CD4-positive, alpha-beta T cell treated with Interleukin-12 subunit alpha and Interleukin-12 subunit beta, for 1 hour (primary cell): ENCODE measurements around the gene TMEM253.

Source experiments
- DNase-seq: peaks from one replicate; pipeline ENCODE4 v3.0.0-alpha.2; 2020

Gene TMEM253

DNA sequence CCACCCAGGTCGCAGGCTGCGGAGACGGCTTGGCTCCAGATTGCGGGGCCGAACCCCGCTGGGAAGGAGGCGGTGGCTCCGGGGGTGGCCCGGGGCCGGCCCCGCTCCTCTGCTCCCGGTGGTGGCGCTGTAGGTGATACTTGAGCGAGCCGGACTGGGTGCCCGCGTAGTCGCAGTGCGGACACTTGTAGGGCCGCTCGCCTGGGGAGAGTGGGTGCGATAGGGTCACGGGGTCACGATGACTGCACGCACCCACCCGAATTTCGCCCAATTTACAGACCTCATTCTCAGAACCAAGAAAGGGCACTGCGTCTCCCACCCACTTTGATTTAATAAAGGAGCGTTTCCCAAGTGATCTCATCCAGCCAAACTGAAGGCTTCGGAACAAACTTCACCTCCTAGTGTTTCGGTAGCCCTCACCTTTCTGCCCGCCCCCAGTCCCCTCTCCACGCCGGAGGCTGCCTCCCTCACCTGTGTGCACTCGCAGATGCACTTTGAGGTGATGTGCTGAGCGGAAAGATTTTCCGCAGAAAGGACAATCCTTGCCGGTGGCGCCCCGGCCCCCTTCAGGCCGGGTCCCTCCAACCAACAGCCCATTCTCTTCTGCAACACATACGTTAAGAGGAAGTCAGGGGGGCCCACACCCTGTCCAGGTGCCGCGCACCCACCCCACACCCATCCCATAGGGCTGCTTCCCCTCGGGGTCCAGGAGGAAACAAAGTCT is 9.8 kb upstream of the TMEM253 start:
- DNase-seq: no peak

DNA sequence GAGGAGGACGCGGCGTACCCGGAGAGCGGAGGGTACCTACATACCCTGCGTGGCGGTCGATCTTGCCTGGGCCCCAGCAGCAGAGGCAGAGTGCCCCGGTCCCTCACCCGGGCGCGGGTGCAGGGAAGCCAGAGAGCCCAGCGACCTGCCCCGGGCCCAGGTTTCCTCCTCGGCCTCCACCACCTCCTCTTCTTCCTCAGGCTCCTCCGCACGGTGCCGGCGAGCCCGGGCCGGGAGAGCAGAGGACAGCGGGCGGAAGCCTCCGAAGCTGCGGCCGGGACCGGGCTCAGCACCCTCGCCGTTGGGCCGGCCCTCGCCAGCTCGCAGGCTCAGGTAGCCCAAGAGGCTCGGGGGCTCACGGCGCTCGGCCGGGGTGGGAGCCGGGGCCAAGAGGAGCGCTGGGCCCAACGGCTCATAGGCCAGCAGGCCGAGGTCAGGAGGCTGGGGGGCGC is 9.0 kb upstream of the TMEM253 start:
- DNase-seq: no peak

DNA sequence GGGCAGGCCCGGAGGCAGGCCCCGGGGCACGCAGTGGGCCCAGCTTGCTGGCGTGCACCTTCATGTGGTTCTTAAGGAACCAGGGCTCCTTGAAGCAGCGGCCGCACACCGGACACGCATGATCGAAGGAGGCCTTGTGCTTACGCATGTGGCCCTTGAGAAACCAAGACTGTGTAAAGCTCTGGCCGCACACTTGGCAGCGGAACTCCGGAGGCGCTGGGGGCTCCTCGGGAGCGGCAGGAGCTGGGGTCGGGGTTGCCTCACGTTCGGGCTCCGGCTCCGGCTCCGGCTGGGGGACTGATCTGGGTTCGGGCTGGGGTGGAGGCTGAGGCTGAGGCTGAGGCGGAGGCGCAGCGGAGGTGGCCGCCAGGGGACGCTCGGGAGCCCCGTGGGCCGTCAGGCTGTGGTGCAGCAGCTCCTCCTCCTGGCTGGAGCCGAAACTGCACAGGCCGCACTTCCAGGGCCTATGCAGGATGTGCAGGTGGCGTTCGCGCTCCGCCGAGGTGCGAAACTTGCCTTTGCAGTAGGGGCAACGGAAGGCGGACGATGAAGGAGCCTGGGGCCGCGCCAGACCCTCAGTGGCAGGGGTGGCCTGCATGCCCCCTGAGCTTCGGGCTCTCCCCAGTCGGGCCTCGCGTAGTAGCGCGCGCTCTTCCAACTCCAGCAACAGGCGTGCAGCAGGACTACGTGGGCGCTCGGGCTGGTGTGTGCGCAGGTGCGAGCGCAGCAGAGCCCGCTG is 8.4 kb upstream of the TMEM253 start:
- peak; percentile 92 for DNase-seq

DNA sequence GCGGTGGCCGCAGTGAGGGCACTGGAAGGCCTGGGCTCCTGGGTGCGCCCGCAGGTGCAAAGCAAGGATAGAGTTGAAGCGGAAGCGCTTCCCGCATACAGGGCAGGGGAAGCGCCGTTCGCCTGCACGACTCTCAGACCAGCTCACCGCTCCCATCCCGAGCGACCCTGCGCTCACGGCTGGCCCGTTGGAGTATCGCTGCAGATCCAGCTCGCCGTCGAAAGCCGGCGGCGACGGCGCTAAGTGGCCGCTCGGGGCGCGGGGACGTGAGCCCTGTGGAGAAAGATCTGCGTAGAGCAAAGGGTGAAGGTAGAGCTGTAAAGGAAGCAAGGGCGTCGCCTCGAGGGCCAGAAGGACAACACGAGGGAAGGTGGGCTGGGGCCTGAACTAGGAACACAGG is 7.8 kb upstream of the TMEM253 start:
- DNase-seq: no peak

DNA sequence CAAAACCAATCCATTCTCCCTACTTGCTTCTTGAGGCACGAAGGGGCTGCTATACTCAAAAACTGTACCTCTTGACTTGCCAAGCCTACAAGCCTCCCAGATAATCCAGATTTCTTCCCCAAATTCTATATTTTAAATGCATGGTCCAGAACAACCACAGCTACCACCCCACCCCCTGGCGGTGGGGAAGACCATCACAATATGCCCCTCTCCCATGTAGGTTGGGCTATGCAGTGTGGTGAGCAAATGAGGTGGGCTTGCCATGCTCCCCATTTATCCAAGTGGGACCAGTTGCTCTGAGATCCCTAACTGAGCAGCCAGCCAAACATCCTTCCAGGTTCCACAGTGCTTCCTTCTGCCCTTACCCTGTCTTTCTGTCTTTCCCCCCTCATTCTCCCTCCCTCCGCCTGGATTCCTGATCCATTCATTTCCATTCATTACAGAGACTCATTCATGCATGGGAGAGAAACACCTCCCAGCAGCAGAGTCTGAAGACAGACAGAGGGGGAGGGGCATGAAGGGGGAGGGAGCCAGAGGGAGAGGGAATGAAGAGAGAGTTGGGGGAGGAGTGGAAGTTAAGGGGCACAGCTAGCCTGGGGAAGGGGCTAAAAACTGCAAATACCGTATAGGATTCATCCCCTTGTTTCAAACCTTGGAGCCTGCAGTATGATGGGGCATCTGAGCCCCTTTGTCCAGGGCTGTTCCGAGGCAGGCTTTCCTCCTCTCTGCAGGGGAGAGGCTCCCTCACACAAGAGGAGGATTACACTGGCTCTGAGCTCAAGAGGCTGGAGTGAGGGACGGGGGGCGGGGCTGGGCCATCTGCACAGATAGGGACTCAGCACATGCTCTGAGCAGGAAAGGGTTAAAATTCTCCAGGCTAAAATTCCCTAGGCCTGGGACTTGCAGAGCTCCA is 6.8 kb upstream of the TMEM253 start:
- no peak for DNase-seq

DNA sequence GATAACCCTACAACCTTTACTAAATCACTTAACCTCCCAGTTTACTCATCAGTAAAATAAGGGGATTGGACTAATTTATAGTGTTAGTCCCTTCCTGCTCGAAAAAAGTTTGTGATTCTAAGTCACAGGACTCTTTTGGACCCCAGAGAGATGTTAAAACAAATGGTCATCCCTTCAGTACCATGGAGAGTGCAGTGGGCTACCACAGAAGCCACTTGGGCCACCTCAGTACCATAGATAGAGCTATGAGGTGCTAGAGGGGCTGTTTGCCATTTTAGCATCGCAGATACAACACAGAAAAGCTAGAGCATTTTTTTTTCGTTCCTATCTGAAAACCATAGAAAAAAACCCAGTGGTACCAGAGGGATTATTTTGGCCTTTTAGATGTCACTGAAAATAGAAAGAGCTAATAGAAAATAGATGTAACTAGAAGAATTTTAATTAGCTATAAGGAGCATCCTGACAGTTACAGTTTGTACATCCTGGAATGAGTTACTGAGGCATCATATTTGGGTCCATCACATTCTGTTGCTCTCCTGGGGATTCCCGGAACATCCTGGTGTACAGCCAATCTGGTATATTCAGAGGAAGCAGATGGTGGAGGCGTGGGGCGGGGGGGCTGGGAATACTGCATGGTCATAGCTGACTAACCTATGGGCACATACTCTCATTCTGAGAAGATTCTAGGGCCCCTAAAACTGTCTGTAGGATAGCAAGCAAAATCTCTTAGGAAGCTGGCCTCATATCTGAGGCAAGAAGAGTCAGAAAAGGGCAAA is 5.2 kb upstream of the TMEM253 start:
- no peak for DNase-seq

DNA sequence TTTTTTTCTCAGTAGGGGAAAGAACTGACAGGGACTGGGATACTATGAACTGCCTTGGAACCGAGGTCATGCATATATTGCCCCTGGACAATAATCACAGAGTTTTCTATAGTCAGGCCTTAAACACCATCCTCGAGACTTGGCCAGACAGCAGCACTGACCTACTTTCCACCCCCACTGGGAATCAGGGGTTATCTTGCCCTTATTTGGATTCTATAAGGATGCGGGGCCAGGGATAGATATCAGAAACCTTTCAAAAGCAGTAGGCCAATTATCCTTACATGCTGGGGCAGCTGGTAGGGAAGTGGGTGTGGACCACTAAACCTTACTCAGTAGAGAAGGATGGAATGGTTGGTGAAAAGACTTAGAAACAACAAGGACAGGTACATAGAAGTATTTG is 4.4 kb upstream of the TMEM253 start:
- no peak for DNase-seq

DNA sequence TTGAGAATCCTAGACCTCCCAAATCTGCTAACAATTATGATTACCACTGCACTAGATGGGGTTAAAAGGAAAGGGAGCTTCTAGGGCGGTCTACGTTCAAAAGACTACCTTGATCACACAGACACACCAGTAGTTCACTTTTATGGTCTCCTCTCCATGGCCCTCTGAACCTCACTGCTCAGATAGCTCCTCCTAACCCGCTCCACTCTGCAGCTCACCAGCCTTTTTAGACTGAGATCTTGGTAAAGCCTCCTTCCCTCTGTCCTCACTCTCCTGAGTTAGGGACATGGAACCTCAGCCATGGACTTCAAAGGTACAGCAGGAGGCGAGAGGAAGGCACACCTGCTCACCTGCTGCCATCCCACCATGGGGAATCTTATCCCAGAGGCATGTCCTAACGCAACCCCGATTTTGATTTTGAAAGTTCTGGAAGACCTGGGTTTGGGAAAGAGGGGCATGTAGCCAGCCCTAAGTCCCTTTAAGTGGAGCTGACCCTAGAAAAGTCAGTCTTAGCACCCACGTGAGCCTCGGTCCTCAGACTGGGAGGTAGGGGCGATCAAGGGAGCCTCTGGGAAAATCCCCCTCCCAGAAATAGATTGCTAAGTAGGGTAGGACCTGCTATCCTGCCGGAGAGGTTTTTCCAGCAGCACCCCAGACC is 3.8 kb upstream of the TMEM253 start:
- no peak for DNase-seq

DNA sequence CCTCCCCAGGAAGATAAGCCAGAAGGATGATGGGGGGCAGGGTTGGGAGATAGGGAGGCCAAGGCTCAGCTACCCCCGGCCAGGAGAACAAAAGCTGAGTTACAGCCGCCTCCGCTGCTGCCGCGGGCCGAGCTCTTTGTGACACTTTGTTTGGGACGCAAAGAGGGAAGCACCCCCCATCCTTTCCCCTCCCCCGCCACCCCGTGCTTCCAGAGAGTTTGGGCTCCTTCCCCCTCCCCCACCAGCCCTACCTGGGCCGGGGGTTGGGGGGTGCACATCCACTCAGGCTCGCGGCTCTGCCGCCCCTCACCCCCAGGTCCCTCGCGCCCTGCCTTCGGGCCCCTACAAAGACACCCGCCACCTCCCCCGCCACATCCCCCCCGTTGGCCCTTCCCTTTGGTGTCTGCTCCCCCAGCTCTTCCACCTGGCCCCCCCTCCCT is 3.2 kb upstream of the TMEM253 start:
- DNase-seq: peak; percentile 31

DNA sequence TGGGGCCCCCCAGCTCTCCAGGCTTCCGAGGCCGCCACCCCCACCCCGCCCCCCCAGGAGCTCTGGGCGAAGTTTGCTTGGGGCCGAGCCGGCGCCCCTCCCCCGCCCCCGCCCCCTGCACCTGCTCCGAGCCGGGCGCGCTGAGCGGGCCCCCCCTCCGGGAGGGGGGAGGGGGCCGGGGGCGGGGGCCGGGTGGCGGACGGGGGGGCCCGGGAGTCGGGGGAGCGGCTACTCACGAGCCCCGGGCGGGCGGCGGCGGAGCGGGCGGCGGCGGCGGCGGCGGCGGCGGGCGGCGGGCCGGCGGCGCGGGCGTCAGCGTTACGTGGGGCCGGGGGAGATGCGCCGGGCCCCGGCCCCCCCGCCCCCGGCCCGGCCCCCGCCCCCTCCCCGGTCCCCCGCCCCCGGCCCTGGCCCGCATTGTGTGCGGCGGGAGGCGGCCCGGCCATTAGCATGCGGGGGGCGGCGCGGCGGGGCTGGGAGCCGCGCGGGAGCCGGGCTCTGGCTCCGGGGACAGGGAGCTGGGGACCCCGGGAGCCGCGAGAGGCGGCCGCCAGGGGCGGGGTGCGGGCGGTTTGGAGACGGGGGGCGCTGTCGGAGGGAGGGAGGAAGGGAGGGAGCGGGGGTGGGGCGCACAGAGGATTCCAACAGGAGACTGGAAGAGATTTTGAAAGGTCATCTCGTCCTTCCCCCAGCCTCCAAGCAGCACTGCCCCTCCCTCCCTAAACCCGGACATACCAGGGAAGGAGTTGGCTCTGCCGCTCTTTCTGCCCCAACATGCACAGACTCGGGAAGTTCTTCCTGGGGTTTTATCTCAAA is 2.6 kb upstream of the TMEM253 start, which contains the start of gene ZNF219:
ZNF219 (minus strand) TSS at position 580 of the 816 bp plus-strand sequence. CDS start 5,064 bp downstream, outside the sequence.
- peak; percentile 64 for DNase-seq

DNA sequence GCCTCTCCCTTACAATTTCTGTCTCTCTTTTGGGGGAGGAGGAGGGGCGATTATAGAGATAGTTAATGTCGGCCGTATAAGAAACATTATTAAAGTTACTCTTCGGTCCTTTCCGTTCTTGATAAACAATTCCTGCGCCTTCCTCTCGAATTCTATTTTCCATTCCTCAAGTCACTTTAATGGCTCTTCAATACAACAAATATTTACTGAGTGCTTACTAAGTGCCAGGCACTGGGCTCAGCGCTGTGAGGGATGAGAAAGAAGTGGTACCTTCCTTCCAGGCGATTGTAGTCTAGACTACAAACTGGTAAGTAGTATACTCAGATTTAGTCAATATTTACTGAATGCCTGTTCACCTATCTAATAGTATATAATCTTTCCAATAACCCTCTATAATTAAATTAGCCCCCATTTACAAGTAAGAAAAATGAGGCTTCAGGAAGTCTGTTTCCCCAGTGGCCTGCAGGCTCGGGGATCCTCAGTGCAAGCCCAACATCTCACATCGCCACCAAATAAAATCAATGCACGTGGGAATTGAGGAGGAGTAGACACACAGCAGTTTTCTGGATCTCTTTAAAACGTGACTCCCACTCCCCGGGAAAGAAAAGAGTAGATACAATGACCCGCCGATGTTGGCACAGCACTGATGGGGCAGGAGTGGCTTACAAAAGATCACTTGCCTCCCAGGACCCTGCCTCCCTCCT is 1.8 kb upstream of the TMEM253 start:
- no peak for DNase-seq

DNA sequence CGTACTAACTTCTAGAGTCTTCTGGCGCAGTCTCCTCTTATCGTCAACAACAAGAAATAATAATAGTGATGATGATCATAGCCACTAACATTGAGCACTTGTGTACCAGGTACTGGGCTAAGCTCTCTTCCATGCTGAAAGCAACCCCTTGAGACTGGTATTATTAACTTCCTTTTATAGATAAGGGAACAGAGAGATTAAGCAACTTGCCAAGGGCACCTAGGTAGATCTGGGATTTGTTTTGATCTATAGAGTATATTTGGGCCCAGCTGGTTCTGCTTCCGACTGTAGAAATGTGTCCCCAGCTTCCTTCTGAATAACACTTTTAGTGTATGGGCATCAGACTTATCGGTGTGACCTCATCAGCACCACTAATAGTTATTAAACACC is 1.3 kb upstream of the TMEM253 start:
- no peak for DNase-seq

DNA sequence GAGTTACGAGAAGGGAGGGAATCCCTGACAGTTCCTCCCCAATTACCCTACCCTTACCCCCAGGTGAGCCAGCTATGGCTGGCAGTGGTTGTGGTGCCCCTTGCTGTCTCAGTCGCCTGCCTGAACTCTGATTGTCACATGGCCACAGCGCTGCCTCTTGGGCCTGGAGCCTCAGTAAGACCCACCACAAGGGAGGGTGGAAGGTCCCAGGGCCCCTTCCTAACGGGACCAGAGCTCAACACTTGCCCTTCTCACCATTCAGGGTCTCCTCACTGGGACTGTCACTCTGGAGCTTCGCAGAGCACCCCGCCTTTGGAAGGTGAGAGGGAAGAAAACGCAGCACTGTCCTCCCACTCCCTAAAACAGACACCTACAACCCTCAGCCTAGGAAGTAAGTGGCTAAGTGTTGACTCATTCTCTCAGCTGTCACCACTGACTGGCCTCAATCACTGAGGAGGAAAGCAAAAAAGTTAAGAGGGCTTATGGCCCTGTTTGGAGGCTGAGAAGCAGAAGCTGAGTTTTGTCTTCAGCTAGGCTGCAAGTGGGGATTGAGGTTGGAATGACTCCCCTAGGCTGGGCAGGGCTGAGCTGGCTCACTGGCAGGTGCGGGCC is 1.0 kb downstream of the TMEM253 start:
- DNase-seq: no peak

DNA sequence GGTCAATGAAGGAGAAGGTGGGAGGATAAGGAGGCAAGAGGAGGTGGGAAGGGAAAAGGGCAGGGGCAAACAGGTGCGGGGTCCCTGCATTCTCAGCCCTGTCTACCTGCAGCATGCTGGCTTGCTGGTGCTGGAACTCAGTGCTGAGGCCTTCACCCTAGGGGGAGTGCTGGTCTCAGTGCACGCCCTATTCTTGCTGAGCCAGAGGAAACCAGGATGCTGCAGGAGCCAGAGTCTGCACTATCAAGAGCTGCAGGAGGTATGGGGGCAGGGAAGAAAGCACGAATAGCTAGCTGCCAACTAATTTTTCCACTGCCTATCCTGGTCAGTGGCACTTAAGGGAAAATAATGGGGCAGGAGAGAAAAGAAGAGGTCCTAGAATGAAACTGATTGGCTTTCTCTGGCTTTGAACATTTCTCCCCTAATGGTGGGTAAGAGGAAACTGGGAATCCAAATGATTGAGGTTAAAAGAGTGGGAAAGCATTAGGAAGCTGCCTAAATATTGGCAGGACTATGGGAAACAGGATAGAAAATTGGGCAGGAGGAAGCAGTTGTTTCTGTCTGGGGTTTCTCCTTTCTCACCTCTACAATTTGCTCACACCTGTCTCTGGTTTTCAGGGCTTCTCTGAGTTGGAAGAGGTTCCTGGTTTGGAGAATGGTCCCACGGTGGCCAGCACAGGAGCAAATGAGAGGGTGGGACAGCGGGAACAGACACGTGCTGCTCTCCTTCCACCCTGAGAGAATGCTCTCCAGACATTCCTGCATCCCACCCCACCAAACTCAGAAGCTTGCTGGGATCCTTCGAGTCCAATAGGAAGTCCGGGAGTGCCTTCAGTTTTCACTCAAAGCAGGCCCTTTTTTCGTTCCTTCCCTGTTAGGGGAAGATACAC is 1.9 kb downstream of the TMEM253 start:
- DNase-seq: no peak

DNA sequence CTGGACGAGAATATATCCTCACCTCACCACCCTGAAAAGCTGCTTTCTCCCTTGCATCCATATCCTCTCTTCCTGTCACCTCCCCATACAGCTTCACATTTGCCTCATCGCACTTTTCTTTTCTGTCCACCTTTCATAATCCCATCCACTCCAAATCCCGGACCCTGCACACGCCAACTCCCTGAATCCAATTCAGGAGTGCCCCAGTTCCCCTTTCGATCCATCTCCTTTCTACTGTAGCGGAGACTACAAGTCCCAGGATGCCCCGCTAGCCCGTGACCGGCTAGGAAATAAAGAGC is 2.5 kb downstream of the TMEM253 start:
- DNase-seq: no peak

DNA sequence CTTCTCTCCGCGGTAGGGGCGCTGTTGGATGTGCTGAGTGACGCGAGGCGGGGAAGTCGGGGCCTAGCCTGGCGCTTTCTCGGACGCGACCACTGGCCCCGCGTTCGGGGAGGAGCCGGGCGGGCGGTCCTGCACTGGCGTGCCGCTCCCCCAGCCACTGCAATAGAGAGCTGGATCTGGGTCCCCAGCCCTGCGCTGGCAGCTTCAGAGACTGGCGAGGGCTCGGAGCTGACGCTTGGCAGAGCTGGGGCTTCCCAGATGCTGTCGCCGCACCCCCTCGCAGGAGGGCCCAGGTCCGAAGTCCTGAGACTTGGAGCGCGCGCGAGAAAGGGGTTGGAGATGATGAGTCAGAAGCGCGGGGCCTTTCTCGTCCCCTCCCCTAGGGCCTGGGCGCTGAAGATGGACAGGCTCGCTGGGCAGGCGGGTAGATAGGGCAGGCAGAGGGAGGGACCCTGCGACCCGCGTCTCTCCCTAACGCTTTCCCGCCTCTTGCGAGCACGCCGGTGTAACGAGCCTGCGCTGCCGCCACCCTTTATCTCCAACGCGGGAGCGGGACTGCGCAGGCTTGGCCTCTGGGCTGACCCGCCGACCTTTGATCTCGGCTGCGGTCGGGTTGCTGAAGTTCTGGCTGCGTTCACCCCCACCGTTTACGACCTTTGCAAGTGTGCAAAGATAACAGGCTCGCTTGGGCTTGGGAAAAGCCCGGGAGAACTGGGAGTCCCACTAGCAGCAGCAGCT is 3.0 kb downstream of the TMEM253 start:
- peak; percentile 94 for DNase-seq

DNA sequence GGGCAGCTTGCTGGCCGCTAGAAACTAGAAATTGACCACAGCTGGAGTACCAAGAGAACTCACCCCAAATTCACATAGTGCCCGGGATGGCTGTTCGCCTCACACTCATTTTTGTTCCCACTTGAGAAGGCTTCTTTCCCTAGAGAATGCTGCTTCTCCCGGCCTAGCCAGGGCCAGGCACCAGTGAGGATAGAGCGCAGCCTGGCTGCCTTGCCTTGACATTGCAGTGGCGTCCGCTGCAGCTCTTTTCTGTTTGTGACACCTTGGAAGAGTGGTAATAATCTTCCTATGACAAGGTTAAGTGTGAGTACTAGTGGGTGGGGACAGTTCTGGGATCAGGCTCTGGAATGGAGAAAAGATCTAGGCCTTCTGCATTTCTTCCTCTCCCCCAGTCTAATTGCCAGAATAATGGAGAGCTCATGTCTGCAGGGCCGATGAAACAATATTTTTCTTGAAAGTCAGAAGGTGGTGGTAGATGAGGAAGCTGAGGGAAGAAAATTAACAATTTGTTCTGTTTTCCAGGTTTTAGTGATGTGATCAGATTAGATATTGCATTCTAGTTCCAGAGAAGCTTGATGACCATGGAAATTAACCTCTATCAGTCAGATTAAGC is 3.7 kb downstream of the TMEM253 start:
- DNase-seq: peak; percentile 72

DNA sequence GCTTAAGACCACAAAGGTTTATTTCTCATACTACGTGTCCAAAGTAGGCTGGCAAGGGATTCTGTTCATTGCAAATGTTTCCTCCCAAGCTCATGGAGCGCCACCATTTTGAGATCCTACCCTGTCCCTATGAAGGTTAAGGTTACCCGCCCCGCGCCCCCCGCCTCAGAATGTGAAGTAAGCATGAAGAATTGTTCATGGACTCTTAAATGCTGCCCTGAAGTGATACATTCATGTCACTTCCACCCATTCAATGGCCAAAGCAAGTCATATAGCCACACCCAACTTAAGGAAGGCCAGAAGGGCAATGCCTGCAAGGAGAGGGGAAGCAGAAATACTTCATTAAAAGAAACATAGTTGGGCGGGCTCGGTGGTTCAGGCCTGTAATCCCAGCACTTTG is 4.2 kb downstream of the TMEM253 start:
- no peak for DNase-seq
